K562 (cell line): ENCODE measurements around the gene PTGES3. TPM values are rescaled to one million over a fixed set of nuclear protein-coding genes. Genes with fewer than 3 reads are reported as not detected.

Experiments
- CHD4 ChIP-seq: fragments of 200-600 bp; sonication (generic); IDR thresholded peaks from 3 replicates; pipeline ENCODE4 v1.6.1; 2012; ENCODE audit warnings: low read depth, mild to moderate bottlenecking, mixed read lengths, low read length, inconsistent platforms; ENCODE audit not compliant: insufficient read depth, insufficient replicate concordance, poor library complexity, severe bottlenecking
- CSDE1 ChIP-seq, 2 experiments: fragments of 450-650 bp; IDR thresholded peaks; 2 replicates each; pipeline ENCODE4 v1.6.1; 2016; ENCODE audit warnings: mild to moderate bottlenecking in 1 of 2
- DLX4 ChIP-seq: fragments of 250-450 bp; sonication (Bioruptor Pico); IDR thresholded peaks from 2 replicates; pipeline ENCODE4 v1.6.1; 2021; ENCODE audit warnings: mild to moderate bottlenecking
- E2F1 ChIP-seq: sonication (generic); formaldehyde crosslinking; IDR thresholded peaks from 2 replicates; pipeline ENCODE4 v1.8.1; 2023; ENCODE audit warnings: mild to moderate bottlenecking, missing genetic modification reagents, moderate library complexity
- ESRRB ChIP-seq: fragments of 250-450 bp; sonication (Bioruptor Pico); IDR thresholded peaks from 2 replicates; pipeline ENCODE4 v1.5.0; 2020; ENCODE audit warnings: mild to moderate bottlenecking, moderate library complexity, borderline replicate concordance
- ETS1 ChIP-seq: conservative IDR thresholded peaks from 2 replicates; pipeline ENCODE4 v1.6.1; 2011; ENCODE audit warnings: low read depth, mild to moderate bottlenecking, low read length; ENCODE audit not compliant: control insufficient read depth
- FIP1L1 ChIP-seq: fragments of 200-400 bp; formaldehyde crosslinking; IDR thresholded peaks from 2 replicates; pipeline ENCODE4 v1.6.1; 2018; ENCODE audit warnings: mild to moderate bottlenecking, low read depth, low read length; ENCODE audit not compliant: poor library complexity, severe bottlenecking
- IFI16 ChIP-seq: fragments of 250-450 bp; sonication (Bioruptor Pico); IDR thresholded peaks from 2 replicates; pipeline ENCODE4 v2.1.2; 2022; ENCODE audit warnings: mild to moderate bottlenecking, inconsistent platforms
- JUNB ChIP-seq: fragments of 450-650 bp; formaldehyde crosslinking; conservative IDR thresholded peaks from 2 replicates; pipeline ENCODE4 v1.4.0; 2020; ENCODE audit warnings: mild to moderate bottlenecking
- PCBP2 ChIP-seq: fragments of 200-400 bp; formaldehyde crosslinking; IDR thresholded peaks from 2 replicates; pipeline ENCODE4 v1.6.1; 2018; ENCODE audit warnings: low read length, low read depth, mild to moderate bottlenecking, moderate library complexity; ENCODE audit not compliant: poor library complexity, severe bottlenecking
- PHB2 ChIP-seq: fragments of 450-650 bp; IDR thresholded peaks from 2 replicates; pipeline ENCODE4 v1.6.1; 2017; ENCODE audit warnings: low read depth
- PREB ChIP-seq: sonication (generic); formaldehyde crosslinking; IDR thresholded peaks from 2 replicates; pipeline ENCODE4 v1.8.1; 2023; ENCODE audit warnings: mild to moderate bottlenecking, missing genetic modification reagents
- PURB ChIP-seq: sonication (generic); formaldehyde crosslinking; IDR thresholded peaks from 2 replicates; pipeline ENCODE4 v1.9.0; 2021; ENCODE audit warnings: low read depth, mild to moderate bottlenecking, missing genetic modification reagents
- RFX5 ChIP-seq: IDR thresholded peaks from 2 replicates; pipeline ENCODE4 v1.6.1; 2011; ENCODE audit warnings: low read depth, mild to moderate bottlenecking, improper control_type of control experiment, low read length
- TRIM24 ChIP-seq, 2 experiments: fragments of 450-650 bp; IDR thresholded peaks; 2 replicates each; pipeline ENCODE4 v1.6.1; 2016
- ZHX1 ChIP-seq: fragments of 150-350 bp; conservative IDR thresholded peaks from 2 replicates; pipeline ENCODE4 v1.6.1; 2014; ENCODE audit warnings: low read length
- ZNF354B ChIP-seq: fragments of 250-450 bp; sonication (Bioruptor Pico); IDR thresholded peaks from 2 replicates; pipeline ENCODE4 v1.4.0; 2020
- ZNF717 ChIP-seq: fragments of 250-450 bp; sonication (Bioruptor Pico); IDR thresholded peaks from 2 replicates; pipeline ENCODE4 v1.5.0; 2021
- ZNF79 ChIP-seq: fragments of 250-450 bp; sonication (Bioruptor Pico); IDR thresholded peaks from 2 replicates; pipeline ENCODE4 v1.4.0; 2020; ENCODE audit warnings: low read depth, mild to moderate bottlenecking, moderate library complexity
- polyA plus RNA-seq, 8 experiments: library from polyadenylated mRNA; depleted of rRNA in 4 of 8; stranded (reverse) in 5 of 8; unstranded in 3 of 8; fragments of >200 nt; fragmentation: Nextera tagmentation in 2 of 8; fragmentation: Illumina TruSeq in 1 of 8; extraction: Ambion mirVana in 2 of 8; extraction: Trizol in 1 of 8; gene quantifications; 2 replicates each; pipeline versions ENCODE4 v1.2.1 to v1.2.3, GENCODE V29; 2011 to 2014; ENCODE audit warnings: inconsistent platforms in 1 of 8, missing spikeins in 1 of 8
- total RNA-seq, 7 experiments: library from RNA; depleted of rRNA in 6 of 7; stranded (reverse); fragments of >200 nt in 6 of 7; fragmentation: Illumina TruSeq in 2 of 7; extraction: Trizol in 2 of 7; gene quantifications; 2 replicates each; pipeline versions ENCODE4 v1.2.1 to v1.2.3, GENCODE V29; 2011 to 2021; ENCODE audit warnings: low replicate concordance in 1 of 7

The PTGES3 gene
- total and polyA plus RNA-seq, 9 of the 15 experiments (the other 6 are each of a cell fraction or from before 2014, with no cell fraction given), result 163 to 501 (median 213) TPM

- no peak for TF ChIP-seq ZHX1
- no peak for TF ChIP-seq ZNF79 (CRISPR knock-in tag)
- TF ChIP-seq ZNF354B (CRISPR knock-in tag), result no peak
- no peak for TF ChIP-seq DLX4
- 0 out of 2 replicates have a peak, but pooled peaks have one; percentile 33 for TF ChIP-seq PREB (CRISPR knock-in tag)
- no peak for TF ChIP-seq CSDE1 (IDR thresholded peaks at IDR 0.05)
- no peak for TF ChIP-seq PHB2
- TF ChIP-seq TRIM24 (IDR thresholded peaks at IDR 0.05), result no peak
- no peak for TF ChIP-seq PCBP2
- TF ChIP-seq IFI16 (CRISPR knock-in tag), result no peak
- no peak for TF ChIP-seq JUNB
- TF ChIP-seq RFX5, result no peak
- TF ChIP-seq ESRRB (CRISPR knock-in tag), result no peak
- no peak for TF ChIP-seq E2F1 (CRISPR knock-in tag)
- no peak for TF ChIP-seq CHD4
- TF ChIP-seq PURB (CRISPR knock-in tag), result no peak
- no peak for TF ChIP-seq ETS1
- no peak for TF ChIP-seq ZNF717 (CRISPR knock-in tag)
- no peak for TF ChIP-seq FIP1L1
These were observed 53.0 kb downstream of the PTGES3 start (continued) for GRCh38 chr12:56634837-56635791.
